Measurements from ENCODE around the gene RAB3A. TPM values are rescaled to one million over a fixed set of nuclear protein-coding genes. Genes with fewer than 3 reads are reported as not detected.

The RAB3A gene
- total RNA-seq, 1 experiment from 2014 or later = 1.7 TPM

DNA sequence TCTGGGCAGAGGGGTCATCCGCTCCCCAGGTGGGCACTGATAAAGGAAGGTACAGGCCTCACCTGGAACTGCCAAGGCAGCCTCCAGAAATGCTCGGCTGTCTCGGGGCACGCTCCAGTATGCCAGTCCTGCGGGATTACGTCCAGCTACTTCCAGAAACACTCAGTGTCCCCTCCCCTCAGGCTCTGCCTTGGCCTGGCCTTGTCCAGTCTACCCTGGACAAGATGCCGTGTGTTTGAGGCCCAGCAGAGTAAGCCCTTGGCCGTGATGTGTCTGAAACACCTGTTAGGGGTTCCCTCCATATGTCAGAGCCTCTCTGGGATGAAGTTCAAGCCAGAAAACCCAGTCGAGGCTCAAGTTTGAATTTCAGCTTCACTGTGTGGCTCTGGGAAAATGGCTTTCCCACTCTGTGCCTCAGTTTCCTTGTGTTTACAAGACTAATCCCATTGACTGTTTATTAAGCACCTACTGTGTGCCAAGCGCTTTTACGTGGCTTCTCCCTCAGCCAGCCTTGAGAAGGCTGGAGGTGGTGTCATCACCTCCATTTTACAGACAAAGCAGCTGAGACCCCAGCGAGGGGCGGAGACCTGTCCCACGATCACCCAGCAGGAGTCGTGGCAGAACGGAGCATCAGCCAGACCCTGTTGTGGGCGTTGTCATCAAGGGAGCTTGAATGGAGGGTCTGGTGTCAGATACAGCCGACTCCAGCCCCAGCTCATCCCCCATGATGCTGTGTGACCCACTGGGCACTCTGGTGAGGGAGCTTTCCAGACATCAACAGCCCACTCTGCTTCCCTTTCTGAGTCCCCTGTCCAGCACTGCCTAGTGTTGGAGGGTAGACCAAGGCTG is 52.8 kb downstream of the RAB3A start:
- DNase-seq (ENCODE audit: low read depth) = no peak

DNA sequence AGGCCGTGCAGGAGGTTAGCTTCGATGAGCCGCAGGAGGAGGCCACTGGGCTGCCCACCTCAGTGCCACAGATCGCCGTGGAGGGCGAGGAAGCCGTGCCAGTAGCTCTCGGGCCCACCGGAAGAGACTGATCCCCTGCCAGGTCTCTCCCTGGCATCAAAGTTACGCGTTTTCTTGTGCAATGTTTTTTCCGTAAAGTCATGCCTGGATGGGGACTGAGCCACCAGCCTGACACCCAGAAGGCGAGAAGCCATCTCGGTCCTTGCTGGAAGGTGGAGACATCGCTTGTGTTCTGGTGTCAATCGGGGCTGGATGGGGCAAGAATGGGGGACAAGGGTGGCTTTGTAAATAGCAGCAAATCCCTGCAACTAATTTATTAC is 54.3 kb downstream of the RAB3A start:
- no peak for DNase-seq (ENCODE audit: low read depth)

DNA sequence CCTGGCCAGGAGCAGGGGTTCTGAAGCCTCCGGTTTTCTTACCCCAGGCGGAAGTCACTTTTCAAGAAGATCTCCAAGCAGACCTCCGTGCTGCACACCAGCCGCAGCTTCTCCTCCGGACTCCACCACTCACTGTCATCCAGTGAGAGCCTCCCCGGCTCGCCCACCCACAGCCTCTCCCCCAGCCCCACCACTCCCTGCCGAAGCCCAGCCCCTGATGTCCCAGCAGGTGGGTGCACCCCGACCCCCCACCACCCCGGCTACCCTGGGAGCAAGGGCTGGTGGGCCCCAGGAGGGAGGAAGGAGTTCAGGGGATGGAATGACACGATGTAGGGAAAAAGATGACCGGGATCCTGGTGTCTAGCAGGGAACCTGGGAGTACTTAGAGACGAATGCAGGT is 56.4 kb downstream of the RAB3A start:
- no peak for DNase-seq (ENCODE audit: low read depth)

Other genes starting within 250 kb of the RAB3A start
- gene KCNN1, start 236.9 kb downstream of the RAB3A start, total RNA-seq (2014; rRNA removed) = 0.06 TPM in 1 of 2 replicates, not detected in the other
- gene ARRDC2, start 195.9 kb downstream of the RAB3A start, total RNA-seq (2014; rRNA removed) = 9.0 and 15.0 TPM in 2 replicates
- gene IL12RB1, start 117.1 kb downstream of the RAB3A start, total RNA-seq (2014; rRNA removed) = not detected in 2 replicates
- 2.2 and 2.4 TPM in 2 replicates for gene MAST3, start 106.3 kb downstream of the RAB3A start, total RNA-seq (2014; rRNA removed)
- 21.2 and 40.6 TPM in 2 replicates for gene PIK3R2, start 50.9 kb downstream of the RAB3A start, total RNA-seq (2014; rRNA removed)
- 3.3 and 13.0 TPM in 2 replicates for gene IFI30, start 30.2 kb downstream of the RAB3A start, total RNA-seq (2014; rRNA removed)
- gene MPV17L2, start 10.8 kb downstream of the RAB3A start, total RNA-seq (2014; rRNA removed) = 33.7 and 51.1 TPM in 2 replicates
- gene PDE4C, start 22.4 kb upstream of the RAB3A start, total RNA-seq (2014; rRNA removed) = 0.17 and 0.26 TPM in 2 replicates
- gene IQCN, start 70.4 kb upstream of the RAB3A start, total RNA-seq (2014; rRNA removed) = 0.06 and 0.13 TPM in 2 replicates
- 47.3 and 60.9 TPM in 2 replicates for gene JUND, start 77.6 kb upstream of the RAB3A start, total RNA-seq (2014; rRNA removed)
- gene LSM4, start 119.0 kb upstream of the RAB3A start, total RNA-seq (2014; rRNA removed) = 376 and 434 TPM in 2 replicates
- 8.0 and 11.0 TPM in 2 replicates for gene PGPEP1, start 136.6 kb upstream of the RAB3A start, total RNA-seq (2014; rRNA removed)
- gene GDF15, start 182.1 kb upstream of the RAB3A start, total RNA-seq (2014; rRNA removed) = 109 and 147 TPM in 2 replicates
- gene LRRC25, start 193.6 kb upstream of the RAB3A start, total RNA-seq (2014; rRNA removed) = not detected in 2 replicates
- 41.6 and 64.2 TPM in 2 replicates for gene SSBP4, start 215.4 kb upstream of the RAB3A start, total RNA-seq (2014; rRNA removed)
- 0.83 and 0.86 TPM in 2 replicates for gene ISYNA1, start 234.1 kb upstream of the RAB3A start, total RNA-seq (2014; rRNA removed)